Ishikawa (cell line): Measurements from ENCODE around the gene ERC1.

Experiments
- CEBPB ChIP-seq: IDR thresholded peaks from 2 replicates; pipeline ENCODE4 v1.6.1; 2012
- EGR1 ChIP-seq: IDR thresholded peaks from 2 replicates; pipeline ENCODE4 v1.6.1; 2012
- EP300 ChIP-seq: IDR thresholded peaks from 2 replicates; pipeline ENCODE4 v1.6.1; 2012; ENCODE audit warnings: borderline replicate concordance
- NFIC ChIP-seq: IDR thresholded peaks from 2 replicates; pipeline ENCODE4 v1.6.1; 2012
- RAD21 ChIP-seq: IDR thresholded peaks from 2 replicates; pipeline ENCODE4 v1.6.1; 2012; ENCODE audit warnings: low read depth
- REST ChIP-seq: IDR thresholded peaks from 2 replicates; pipeline ENCODE4 v1.6.1; 2012; ENCODE audit warnings: low read depth, mild to moderate bottlenecking
- TAF1 ChIP-seq: IDR thresholded peaks from 2 replicates; pipeline ENCODE4 v1.6.1; 2012; ENCODE audit warnings: low read depth, mild to moderate bottlenecking
- TCF12 ChIP-seq: IDR thresholded peaks from 2 replicates; pipeline ENCODE4 v1.6.1; 2012; ENCODE audit warnings: low read depth
- USF1 ChIP-seq: IDR thresholded peaks from 2 replicates; pipeline ENCODE4 v1.6.1; 2012
- YY1 ChIP-seq: IDR thresholded peaks from 2 replicates; pipeline ENCODE4 v1.6.1; 2012; ENCODE audit warnings: low read depth
- ZBTB7A ChIP-seq: IDR thresholded peaks from 2 replicates; pipeline ENCODE4 v1.6.1; 2012; ENCODE audit warnings: low read depth
- TF ChIP-seq, protein P1 (sequence below): IDR thresholded peaks from 2 replicates; pipeline ENCODE4 v1.6.1; 2012

DNA sequence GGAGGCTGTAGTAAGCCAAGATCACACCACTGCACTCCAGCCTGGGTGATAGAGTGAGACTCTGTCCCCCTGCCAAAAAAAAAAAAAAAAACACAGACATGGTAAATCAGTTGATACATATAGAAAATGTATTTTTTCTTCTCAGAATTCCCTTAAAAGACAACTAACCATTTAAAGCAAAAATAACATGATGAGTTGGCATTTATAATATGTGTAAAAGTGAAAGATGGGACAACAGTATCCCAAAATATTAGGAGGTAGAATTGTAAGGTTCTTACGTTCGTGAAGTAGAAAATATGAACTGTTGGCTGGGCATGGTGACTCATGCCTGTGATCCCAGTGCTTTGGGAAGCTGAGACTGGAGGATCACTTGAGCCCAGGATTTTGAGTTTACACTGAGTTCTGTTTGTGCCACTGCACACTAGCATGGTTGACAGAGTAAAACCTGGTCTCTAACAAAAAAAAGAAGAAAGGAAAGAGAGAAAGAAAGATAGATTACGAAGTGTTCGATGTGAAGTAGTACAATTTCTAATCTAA, 306.7 kb downstream of the ERC1 start:
- TF ChIP-seq, protein P1, sequence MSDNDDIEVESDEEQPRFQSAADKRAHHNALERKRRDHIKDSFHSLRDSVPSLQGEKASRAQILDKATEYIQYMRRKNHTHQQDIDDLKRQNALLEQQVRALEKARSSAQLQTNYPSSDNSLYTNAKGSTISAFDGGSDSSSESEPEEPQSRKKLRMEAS = no peak
- TF ChIP-seq REST = no peak
- TF ChIP-seq TAF1 = no peak
- TF ChIP-seq USF1 = no peak
- no peak for TF ChIP-seq EP300
- no peak for TF ChIP-seq TCF12
- TF ChIP-seq RAD21 = no peak
- no peak for TF ChIP-seq CEBPB
- no peak for TF ChIP-seq YY1
- no peak for TF ChIP-seq NFIC
- no peak for TF ChIP-seq EGR1
- no peak for TF ChIP-seq ZBTB7A
